GM18507 (cell line): ENCODE measurements around the gene KCTD1.

Experiments
- DNase-seq: peaks from one replicate; pipeline ENCODE4 v3.0.0; 2011; ENCODE audit warnings: low read depth; ENCODE audit not compliant: insufficient read length; ENCODE audit errors: extremely low spot score
- FAIRE-seq: peaks from 2 replicates; lab custom pipeline; 2011; peaks lifted over from hg19 to GRCh38; lab: Jason Lieb, UNC

Gene KCTD1

DNA sequence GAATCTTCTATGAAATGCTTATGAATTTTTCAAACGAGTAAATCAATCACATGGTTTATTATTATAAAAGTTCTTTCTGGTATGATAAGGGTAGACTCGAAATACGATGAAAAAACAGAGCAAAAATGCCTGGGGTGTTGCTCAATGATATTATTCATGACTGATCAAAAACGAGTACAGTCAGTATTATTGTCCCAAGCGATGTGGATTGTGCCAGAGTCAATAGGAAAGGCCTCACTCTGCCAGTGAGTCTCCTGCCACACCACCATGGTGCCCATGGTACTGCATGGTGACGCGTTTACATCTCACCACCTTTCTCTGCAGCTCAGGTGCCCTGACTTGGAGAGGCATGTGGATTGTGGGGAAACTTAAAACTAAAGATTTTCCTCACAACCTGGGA lies 58.5 kb downstream of the KCTD1 start:
- DNase-seq (no peak), FAIRE-seq (no peak)

DNA sequence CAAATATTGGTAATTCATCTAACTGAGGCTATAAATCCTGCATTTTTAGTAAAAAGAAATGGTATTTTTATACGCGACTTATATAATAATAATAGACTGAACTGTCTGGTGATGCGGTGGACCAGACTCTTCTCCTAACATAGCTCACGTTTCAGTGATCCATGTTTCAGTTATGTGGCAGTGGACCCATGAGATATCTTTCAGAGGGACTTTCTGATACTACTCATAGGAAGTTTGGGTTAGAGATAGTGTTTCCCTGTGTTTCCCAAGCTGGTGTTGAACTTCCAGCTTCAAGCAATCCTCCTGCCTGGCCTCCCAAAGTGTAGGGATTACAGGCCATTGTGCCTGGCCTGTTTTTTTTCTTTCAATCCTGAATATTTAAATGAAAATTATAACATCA lies 59.2 kb downstream of the KCTD1 start:
- no peak for FAIRE-seq
- DNase-seq = no peak

DNA sequence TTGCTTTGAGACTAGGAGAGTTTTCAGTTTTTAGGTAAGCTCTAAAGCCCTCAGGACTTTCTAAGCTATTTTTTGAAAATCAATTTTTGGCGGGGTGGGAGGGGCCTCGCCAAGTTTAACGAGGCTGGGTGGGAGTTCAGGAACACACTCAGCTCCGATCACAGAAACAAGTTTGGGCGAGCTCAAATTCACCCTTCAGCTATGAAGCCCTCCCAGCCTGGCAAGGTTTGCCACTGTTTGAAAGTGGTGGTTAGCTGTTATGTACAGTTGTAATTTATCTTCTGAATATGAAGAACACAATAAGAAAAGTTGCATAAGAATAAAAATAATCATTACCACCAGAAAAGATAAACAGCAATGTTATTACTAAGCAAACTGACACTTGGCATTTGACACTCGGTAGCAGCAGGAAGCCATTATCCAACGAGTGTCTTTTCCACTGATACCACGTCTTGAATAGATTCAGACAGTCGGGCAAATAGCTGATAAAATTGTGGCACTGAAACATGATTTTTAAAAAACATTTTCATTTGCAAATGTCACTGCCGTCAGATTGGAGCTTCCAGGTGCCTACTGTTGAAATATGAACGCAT lies 59.8 kb downstream of the KCTD1 start:
- no peak for FAIRE-seq

DNA sequence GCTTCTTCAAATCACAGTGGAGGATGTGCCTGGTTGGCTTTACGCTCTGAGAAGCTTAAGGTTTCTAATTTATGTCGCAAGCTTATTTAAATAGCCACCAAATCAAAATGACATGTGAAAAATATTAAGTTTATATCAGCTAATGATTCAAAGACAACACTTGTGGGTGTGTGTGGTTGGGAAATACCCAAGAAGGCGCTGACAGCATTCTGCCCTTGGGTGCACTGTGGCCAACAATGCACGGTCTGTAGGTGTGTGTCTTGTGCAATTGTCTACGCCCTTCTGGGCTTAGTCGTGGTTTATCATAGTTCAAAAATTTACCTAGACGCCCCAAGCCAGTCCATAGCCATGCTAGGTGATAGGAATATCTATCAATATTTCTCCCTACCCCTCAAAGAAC lies 60.9 kb downstream of the KCTD1 start:
- FAIRE-seq (peak; percentile 74), DNase-seq (peak; percentile 46)

More for the DNA sequence above, 59.8 kb downstream of the KCTD1 start:
- DNase-seq = no peak

DNA sequence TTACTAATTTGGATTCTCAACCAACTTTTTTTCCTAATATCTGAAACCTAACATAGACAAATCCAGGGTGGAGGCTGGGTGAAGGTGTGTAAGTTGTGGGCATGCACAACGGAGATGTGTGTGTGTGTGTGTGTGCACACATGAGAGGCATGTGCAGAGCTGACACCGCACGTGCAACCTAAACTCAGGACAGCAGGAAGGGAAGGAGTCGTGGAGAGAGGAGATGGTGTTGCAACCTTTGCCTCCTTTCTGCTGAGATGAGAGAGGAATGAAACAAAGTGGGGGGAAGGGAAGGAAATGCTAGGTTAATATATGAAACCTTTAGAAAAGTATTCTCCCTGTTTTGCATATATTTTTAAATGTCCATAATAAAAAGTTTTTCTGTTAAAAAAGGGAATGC lies 64.7 kb downstream of the KCTD1 start:
- DNase-seq = no peak
- no peak for FAIRE-seq

DNA sequence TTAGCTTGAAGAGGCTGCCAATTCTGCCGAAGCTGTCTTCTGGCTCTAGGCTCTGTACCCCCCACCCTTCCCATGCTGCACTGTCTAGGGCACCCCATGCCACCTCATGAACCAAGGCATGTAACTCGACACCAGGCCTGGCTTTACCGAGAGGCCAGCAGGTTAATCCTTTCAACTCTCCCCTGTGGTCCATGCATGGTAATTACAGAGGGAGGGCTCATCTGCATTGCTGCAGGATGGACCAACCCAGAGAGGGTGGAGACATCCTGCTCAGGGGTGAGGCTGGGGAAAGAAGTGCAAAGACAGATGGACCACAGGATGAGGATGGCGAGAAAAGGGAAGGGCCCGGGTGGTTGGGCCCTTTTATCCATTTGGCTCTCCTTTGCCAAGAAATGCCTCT lies 65.8 kb downstream of the KCTD1 start:
- DNase-seq = no peak
- FAIRE-seq = no peak

DNA sequence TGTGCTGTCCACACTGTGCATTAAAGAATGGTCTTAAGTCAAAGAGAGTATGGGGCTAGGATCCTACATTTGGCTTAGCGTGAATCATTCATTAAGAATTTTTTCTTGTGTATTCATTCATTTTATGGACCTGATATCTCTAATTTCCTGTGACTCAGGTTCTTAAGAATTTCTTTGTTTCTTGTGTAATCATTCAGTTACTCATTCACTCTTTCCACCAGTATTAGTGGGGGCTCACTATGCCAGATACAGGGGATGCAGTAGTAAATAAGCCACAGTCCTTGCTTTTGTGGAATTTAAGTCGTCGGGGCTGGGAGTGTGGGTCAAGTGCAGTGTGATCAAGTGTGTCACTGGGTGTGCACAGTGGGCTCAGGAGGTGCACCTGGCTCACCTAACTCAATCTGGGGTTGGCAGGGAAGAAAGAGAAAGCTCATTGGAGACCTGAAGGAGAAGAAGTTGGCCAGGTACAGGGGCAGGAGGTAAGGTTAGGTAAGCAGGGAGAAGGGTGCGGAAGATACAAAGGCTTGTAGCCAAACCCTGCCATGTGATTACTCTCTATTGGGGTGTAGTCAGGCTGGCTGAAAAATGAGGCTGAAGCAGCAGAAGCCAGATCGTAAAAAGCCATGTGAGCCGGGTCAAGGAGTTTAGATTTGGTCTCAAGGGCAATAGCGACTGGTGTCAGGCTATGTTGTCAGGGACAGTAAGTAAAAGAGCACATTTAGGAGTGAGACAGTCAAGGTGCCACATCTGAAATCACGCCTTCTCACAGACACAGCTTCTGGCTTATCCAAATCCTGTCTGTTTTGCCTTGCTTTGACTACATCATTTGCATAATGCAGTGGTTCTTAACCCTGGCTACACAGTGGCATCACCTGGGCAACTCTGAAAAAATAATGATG lies 67.2 kb downstream of the KCTD1 start:
- no peak for FAIRE-seq
- no peak for DNase-seq

DNA sequence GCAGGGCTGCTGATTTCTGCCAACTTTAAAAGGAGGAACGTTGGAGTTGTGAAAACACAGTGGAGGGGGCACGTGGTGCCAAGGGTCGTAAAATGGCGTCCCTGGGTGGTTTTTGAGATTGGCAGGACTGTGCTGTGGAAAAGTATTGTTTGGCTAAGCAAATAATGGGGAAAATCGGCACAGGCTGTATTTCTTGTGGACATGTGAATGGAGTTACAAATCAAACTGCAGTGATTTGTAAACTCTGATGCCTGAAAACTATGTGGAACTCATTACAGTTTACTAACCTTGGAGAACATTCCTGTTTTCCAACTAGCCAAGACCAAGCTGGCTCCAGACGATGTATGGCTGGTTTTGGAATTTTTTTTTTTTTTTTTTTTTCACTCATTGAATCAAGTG lies 68.7 kb downstream of the KCTD1 start:
- no peak for FAIRE-seq

DNA sequence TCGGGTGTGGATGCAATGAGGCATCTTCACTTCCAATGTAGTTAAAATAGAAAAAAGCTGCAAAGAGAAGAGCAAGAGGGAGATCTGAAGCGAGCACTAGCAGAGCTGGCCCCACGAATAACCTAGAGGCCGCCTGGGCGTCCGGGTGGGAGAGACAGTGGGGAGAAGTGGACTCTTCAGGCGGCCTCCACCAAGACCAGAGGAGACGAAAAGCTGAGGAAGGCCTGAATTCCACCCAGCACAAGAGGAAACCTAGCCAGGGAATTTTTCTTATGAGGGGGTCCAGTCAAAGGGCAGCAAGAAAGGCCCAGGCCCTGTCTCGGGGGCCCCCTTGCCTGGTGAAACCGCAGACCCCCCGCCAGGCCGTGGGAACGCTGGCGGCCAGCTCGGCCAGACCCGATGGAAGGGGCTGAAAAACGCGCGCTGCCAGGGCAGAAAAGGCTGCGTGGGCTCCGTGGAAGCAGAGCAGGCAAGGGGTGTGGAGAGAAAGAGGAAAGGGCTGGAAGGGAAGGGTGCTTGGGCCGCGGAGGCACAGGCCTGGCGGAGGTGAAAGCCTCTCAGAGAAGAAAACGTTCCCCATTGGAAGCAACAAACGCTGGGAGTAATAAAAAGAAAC lies 69.2 kb downstream of the KCTD1 start:
- no peak for FAIRE-seq
- DNase-seq = no peak

More for the DNA sequence above, 68.7 kb downstream of the KCTD1 start:
- DNase-seq = no peak

DNA sequence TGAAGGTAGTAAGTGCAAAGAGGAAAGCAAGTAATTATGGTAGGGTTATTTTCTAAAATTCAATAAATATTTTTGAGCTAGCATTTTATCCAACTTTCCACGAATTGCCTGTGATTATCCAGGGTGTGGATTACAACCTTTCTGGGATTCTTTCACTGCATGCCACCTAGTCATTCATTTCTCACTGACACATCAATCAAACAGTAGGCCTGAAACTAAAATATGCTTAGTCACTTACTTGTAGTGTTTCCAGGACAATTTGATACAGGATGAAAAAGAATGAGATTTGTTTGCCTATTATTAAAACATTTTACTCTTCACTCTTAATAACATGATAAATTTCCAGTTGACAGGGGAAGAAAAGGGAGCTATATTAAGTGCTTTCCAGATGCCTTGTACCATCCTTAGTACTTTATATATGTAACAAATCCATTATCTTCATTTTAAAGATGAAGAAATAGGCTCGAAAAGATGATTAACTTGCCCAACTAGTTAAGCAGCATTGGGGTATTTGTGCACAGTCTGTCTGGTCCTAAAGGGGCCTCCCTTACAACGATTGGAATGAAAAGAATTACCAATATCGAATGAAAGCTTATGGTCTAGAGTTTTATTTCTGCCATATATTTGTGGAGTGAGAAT lies 70.4 kb downstream of the KCTD1 start:
- FAIRE-seq = no peak
- DNase-seq = no peak

DNA sequence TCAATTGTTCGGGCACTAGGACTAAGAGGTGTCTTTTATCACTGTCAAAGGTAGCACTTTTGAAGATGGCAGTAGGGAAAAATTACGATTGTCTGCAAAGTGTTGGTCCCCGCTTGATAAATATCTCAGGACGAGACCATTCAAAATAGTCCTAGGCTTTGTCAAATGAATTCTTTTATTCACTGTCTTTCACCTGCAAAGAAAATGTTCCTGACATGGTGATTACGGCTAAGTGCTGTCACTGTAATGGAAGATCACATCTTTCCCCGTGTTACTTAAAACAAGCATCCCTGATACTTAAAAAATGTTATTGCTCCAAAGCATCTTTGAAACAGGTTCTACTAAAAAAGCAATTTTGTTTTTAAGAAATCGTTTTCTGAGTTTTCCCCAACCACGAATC lies 71.7 kb downstream of the KCTD1 start:
- DNase-seq (no peak), FAIRE-seq (no peak)

DNA sequence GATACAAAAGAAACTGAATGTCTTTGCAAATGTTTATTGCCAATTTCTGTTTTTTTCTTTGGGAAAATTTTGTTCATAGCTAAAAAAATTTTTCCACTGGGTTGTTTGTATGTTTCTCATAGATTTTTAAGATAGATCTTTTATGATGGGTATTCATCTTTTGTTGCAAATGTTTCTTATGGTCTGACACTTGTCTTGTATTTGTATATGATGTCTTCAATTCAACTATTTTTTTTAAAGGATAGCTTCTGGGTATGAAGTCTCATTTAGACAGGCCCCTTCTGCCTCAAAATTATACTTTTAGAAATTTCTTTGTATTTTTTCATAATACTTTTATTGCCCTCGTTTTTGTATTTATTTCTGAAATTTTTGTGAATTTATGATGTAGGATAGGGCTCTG lies 73.8 kb downstream of the KCTD1 start:
- FAIRE-seq (no peak), DNase-seq (no peak)

DNA sequence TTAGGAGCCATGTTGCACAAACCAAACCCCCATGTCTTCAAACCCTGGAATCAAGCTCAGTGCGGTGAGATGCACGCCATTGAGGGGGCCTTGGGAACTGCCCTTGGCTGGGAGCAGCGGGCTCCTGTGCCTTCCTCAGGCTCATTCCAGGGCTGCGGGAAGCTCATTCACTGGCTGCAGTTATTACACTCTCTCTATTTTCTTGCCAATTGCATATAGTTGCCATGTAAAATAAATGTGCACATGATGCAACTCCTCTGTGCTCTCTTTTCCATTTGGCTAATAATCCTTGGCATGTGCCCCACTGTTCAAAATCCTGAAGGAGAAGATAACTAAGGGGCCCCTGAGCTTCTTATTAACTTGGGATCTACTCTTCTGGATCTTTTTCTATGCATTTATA lies 74.7 kb downstream of the KCTD1 start:
- no peak for DNase-seq

DNA sequence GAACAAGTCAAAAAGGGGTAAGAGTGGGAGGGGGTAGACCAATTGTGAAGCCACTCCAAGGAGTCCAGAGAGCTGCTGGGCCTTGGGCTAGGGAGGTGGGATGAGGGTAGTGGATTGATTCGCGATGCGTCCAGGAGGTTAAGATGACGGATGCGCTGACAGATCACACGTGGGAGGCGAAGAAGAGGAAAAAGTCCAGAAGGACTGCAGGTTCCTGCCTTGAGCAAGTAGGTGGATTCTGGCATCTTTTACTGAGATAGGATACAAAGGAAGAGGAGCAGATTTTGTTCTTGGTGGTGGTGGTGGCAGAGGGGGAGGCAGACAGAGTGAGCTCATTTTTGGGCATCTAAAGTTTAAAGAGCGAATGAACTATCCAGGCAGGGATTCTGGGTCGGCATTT lies 76.5 kb downstream of the KCTD1 start:
- FAIRE-seq (no peak), DNase-seq (no peak)

More for the DNA sequence above, 74.7 kb downstream of the KCTD1 start:
- no peak for FAIRE-seq

DNA sequence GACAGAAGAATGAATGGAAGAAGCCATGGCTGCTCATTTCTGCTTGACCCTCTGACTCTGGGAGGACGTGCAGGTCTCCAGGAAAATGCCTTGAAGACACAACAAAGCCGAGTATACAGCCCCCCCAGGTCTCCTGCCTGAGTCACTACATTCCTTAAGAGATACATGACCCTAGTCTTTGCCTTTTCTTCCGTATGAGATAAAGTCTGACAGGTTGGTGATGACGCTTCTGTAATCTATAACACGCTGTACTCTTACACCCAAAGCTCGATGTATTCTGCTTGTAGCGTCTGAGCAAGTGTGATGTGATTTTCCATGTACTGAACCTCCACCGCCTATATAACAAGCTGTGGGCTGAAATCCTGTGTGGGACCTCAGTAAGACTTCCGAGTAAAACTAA lies 77.3 kb downstream of the KCTD1 start:
- DNase-seq (no peak), FAIRE-seq (no peak)

DNA sequence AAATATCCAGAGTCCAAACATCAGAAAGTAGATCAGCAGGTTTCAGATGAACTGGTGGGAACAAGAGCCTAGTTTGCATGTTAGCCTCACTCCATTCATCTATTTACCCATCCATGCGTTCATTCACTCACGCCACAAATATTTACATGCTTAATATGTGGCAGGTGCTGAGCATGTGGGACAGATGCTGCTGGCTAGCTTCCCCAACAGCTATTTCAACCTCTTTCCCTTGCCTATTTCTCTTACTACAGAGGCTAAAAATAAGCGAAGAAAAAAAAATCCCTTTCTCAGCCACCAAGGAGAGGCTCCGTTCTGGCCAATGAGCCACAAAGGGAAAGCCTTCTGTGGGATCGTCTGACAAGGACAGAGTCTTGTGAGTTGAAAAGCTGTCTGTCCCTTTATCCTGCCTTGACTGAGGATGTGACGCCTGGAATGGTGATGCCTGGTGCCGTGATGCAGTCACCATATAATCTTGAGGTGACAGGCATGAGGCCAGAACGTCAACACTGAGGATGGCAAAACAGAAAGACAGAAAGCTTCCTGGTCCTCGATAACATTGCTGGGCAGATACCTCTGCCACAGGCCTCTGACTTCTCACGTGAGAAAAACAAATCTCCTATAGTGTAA lies 78.2 kb downstream of the KCTD1 start:
- no peak for DNase-seq
- peak; percentile 89 for FAIRE-seq

DNA sequence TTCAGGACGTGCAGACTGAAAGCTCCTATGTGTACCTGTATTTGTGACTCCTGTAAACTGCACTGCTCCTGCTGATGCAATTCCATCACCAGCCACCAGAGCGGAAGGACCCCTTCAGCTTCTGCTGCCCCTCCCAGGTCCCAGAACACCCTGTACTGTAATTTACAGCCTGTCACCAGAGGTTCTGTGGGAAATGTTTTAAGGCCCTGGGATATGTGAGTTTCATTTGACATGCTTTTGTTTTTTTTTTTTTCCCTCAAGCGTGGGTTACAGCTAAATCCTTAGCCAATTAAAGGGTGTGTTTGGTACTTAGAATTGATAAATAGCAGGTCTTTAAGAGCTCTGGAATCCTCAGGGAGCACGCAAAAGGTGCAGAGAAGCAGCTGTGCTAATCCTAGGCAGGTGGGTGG lies 79.4 kb downstream of the KCTD1 start:
- DNase-seq (no peak), FAIRE-seq (peak; percentile 63)

DNA sequence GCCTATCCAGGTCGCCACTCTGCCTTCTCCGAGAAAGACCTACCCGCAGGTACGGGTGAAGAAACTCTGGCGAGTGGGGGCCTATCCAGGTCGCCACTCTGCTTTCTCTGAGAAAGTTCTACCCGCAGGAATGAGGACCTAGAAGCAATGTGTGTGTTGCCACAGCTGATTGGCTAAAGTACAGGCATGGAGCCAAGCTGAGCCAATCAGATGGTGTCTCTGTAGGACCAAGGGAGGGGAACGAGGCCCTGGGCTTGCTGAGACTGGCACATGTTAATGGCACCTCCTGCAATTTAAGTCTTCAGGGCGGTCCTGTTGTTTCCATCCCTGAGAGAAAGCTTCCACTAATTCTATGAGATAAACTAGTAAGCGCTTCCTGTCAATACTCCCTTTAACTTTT lies 82.3 kb downstream of the KCTD1 start:
- FAIRE-seq (no peak), DNase-seq (no peak)

DNA sequence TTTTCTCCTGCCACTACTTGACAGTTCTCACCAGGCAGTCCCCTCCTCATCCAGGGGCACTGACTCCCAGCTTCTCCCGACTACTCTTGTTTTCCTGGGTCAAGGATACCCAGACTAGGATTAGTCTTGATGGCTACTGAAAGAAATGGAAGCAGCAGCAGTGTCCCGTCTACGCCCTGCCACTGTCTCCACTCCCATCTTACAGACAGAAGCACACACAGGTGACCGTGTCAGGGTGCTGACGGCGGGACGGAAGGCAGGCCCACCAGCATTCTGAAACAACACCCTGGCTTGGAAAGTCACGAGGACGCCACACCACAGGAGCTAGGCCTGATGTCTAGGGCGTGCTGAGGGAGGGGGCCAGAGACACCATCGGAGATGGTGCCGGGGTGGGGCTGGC lies 82.9 kb downstream of the KCTD1 start:
- no peak for DNase-seq
- no peak for FAIRE-seq
